ENCODE measurements around the gene SPAG6. TPM values are rescaled to one million over a fixed set of nuclear protein-coding genes. Genes with fewer than 3 reads are reported as not detected.

The SPAG6 gene
- total and polyA plus RNA-seq, 9 of the 15 experiments (the other 6 are each of a cell fraction or from before 2014, with no cell fraction given), result 3.5 to 23.1 (median 11.8) TPM

GRCh38 chr10:22427890-22428571, 82.7 kb downstream of the SPAG6 start:
- Histone ChIP-seq H3K27ac (ENCODE audit: extremely low read depth, low read depth, low read length) (no peak overlapping the region; the same call in 2 of the 3 replicates), H3K4me1 (replicated peaks in 1 of 2; ENCODE audit: control insufficient read depth in 2 of 2, insufficient read depth in 2 of 2, low read length in 2 of 2) (peaks cover 9 to 41% of the 10 kb centered on the region in 2 experiments), H4K20me1 (replicated peaks; ENCODE audit: control insufficient read depth, insufficient read depth, low read length) (no peaks in the 10 kb centered on the region), H3K9me3 (replicated peaks; ENCODE audit: control insufficient read depth, insufficient read depth, low read depth, low read length) (no peaks in the 10 kb centered on the region), H3K9ac (ENCODE audit: insufficient read depth in 1 of 2, low read depth in 2 of 2, low read length in 2 of 2) (no peak overlapping the region; a peak in 1 of 4 replicates), H3K27me3 (ENCODE audit: control insufficient read depth in 2 of 2, insufficient read depth in 2 of 2, low read length in 2 of 2) (no peaks in the 10 kb centered on the region), H3K4me3 (no peak overlapping the region), H3K79me2 (ENCODE audit: control insufficient read depth, insufficient read depth, low read length) (no peaks in the 10 kb centered on the region), H2AFZ (ENCODE audit: low read depth, low read length) (peak overlapping the region; percentile 49), H3K4me2 (ENCODE audit: insufficient read depth, low read length) (no peak overlapping the region), H3K36me3 (ENCODE audit: control insufficient read depth, insufficient read depth, low read length) (no peaks in the 10 kb centered on the region), H3K9me1 (ENCODE audit: control insufficient read depth, insufficient read depth, low read length) (no peaks in the 10 kb centered on the region)
- 10% methylated on average over 6 of the region's 6 CpGs for WGBS (ENCODE audit: insufficient coverage, low coverage, missing lambda C conversion rate)
- intact Hi-C loops (cut with micrococcal nuclease), result loop anchor here (10.0 kb wide), 1 partner anchor 413 kb away; no protein-coding TSS in a partner anchor
- ChIA-PET CTCF (ENCODE audit: low intra/inter-chr PET ratio) (no interaction called here), POLR2A (interaction anchor here (1.3 kb wide), 1 partner anchor 112 kb away, joined by 3 read pairs; the partner anchor contains the start of gene COMMD3)
- DNase-seq (ENCODE audit: extremely low read depth in 1 of 4, low spot score in 3 of 4) (peak in 2 of 4 experiments; percentile 17 to 21), FAIRE-seq (peak; percentile 37), ATAC-seq (0 out of 3 replicates have a peak, but pooled peaks have one; percentile 7)
- BruUV-seq (replicated peaks), result no TSS peak
- in situ Hi-C loops (cut with MboI), result no loop called here
- TF ChIP-seq NBN (IDR thresholded peaks at IDR 0.05; ENCODE audit: low read depth), result no peak
- TF ChIP-seq CHD7 (IDR thresholded peaks at IDR 0.05; ENCODE audit: low read depth, low read length), result no peak
- TF ChIP-seq DPF2 (IDR thresholded peaks at IDR 0.05), result 0 out of 2 replicates have a peak, but pooled peaks have one; percentile 27
- TF ChIP-seq NEUROD1 (IDR thresholded peaks at IDR 0.05; ENCODE audit: borderline replicate concordance, low read depth, low read length, partially characterized antibody), result no peak
- no peak for TF ChIP-seq CTBP1 (IDR thresholded peaks at IDR 0.05; ENCODE audit: borderline replicate concordance)
- TF ChIP-seq ERF (CRISPR knock-in tag; IDR thresholded peaks at IDR 0.05), result no peak
- no peak for TF ChIP-seq KLF13 (tag; IDR thresholded peaks at IDR 0.05; ENCODE audit: borderline replicate concordance, low read depth)
- TF ChIP-seq ZFP36 (IDR thresholded peaks at IDR 0.05; ENCODE audit: low read depth, low read length, partially characterized antibody), result no peak
- TF ChIP-seq JUN (IDR thresholded peaks at IDR 0.05; ENCODE audit: borderline replicate concordance, low read depth, low read length), result peak; percentile 11; the same call in 1 of the 2 replicates
- no peak for TF ChIP-seq JUN (CRISPR knock-in tag; IDR thresholded peaks at IDR 0.05; ENCODE audit: borderline replicate concordance)
